ENCODE measurements around the gene SMC1A.

DNA sequence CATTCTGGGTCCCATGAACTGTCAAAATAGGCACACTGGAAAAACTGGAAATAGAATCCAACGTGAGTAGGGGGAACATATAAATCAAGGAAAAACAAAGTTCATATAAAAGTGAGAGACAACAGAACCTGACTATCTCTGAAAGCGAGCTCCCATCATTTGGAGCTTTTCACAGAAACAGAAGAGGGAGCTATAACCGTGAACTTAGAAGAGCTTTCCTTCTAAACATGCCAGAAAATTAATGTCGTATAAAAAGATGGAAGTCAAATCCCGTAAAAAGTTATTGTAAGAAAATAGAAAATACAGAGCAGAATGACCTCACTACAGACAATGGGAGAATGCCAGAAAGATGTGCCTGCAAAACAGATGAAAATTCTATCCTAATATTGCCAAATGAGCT, 35.6 kb upstream of the SMC1A start:
- no peak for TF ChIP-seq POLR2AphosphoS5 (IDR thresholded peaks at IDR 0.05)
- TF ChIP-seq, protein P1, sequence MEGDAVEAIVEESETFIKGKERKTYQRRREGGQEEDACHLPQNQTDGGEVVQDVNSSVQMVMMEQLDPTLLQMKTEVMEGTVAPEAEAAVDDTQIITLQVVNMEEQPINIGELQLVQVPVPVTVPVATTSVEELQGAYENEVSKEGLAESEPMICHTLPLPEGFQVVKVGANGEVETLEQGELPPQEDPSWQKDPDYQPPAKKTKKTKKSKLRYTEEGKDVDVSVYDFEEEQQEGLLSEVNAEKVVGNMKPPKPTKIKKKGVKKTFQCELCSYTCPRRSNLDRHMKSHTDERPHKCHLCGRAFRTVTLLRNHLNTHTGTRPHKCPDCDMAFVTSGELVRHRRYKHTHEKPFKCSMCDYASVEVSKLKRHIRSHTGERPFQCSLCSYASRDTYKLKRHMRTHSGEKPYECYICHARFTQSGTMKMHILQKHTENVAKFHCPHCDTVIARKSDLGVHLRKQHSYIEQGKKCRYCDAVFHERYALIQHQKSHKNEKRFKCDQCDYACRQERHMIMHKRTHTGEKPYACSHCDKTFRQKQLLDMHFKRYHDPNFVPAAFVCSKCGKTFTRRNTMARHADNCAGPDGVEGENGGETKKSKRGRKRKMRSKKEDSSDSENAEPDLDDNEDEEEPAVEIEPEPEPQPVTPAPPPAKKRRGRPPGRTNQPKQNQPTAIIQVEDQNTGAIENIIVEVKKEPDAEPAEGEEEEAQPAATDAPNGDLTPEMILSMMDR (IDR thresholded peaks at IDR 0.05): no peak
- TF ChIP-seq POLR2A (IDR thresholded peaks at IDR 0.05): no peak

Measured in breast epithelium (tissue), 3 donors.